HepG2 (cell line): ENCODE results near the gene ARHGAP35. TPM values are rescaled to one million over a fixed set of nuclear protein-coding genes. Genes with fewer than 3 reads are reported as not detected.

ENCODE experiments used
- ATAC-seq: fragments of 200-7000 bp; cut with Tn5 transposase; 3 replicates; pipeline ENCODE4 v1.9.1; 2020; ENCODE audit warnings: mild to moderate bottlenecking, moderate library complexity
- BruUV-seq: library from RNA; stranded (reverse); fragments of 400-500 nt; replicated peaks from 2 replicates; lab custom pipeline; 2021; lab: Mats Ljungman, UMichigan
- CTCF ChIA-PET: fragments of 300-600 bp; formaldehyde crosslinking; extraction: SDS; loops from one replicate; lab custom pipeline; 2021; ENCODE audit warnings: low total read pairs, inconsistent platforms, low intra/inter-chr PET ratio; lab: Yijun Ruan, JAX
- POLR2A ChIA-PET: fragments of 350-600 bp; sonication (Branson Sonifier 250); formaldehyde crosslinking; loops from one replicate; lab custom pipeline; 2020; ENCODE audit warnings: antibody characterized with exemption, inconsistent platforms; lab: Yijun Ruan, JAX
- DNase-seq: peaks from one replicate; pipeline ENCODE4 v3.0.0-alpha.2; 2015; ENCODE audit warnings: low spot score
- FAIRE-seq: peaks from 3 replicates; lab custom pipeline; 2011; peaks lifted over from hg19 to GRCh38; lab: Jason Lieb, UNC
- H2AFZ ChIP-seq: one replicate; pipeline ENCODE4 v1.6.1; 2011; ENCODE audit warnings: low read length, inconsistent platforms
- H3K27ac ChIP-seq: fragments of 300-600 bp; 3 replicates; pipeline ENCODE4 v1.8.0; 2011; ENCODE audit warnings: mixed run types, mild to moderate bottlenecking, mixed read lengths, low read length, inconsistent platforms; ENCODE audit not compliant: insufficient read depth; ENCODE audit errors: extremely low read length
- H3K27me3 ChIP-seq, 2 experiments: fragments of 200-600 bp in 1 of 2; 2 replicates in 1 of 2; 3 replicates in 1 of 2; pipeline versions ENCODE4 v1.6.0 to v1.8.0; 2011; ENCODE audit warnings: low read length in 2 of 2, mild to moderate bottlenecking in 2 of 2, moderate library complexity in 2 of 2, inconsistent platforms in 1 of 2; ENCODE audit not compliant: insufficient read depth in 2 of 2, control insufficient read depth in 1 of 2
- H3K36me3 ChIP-seq, 2 experiments: fragments of 200-600 bp in 1 of 2; replicated peaks in 1 of 2; 2 replicates in 1 of 2; 3 replicates in 1 of 2; pipeline versions ENCODE4 v1.5.1 to v1.8.0; 2011; ENCODE audit warnings: low read length in 2 of 2, inconsistent platforms in 1 of 2; ENCODE audit not compliant: insufficient read depth in 2 of 2, control insufficient read depth in 1 of 2
- H3K4me1 ChIP-seq: 2 replicates; pipeline ENCODE4 v1.5.1; 2012; ENCODE audit warnings: low read length, inconsistent platforms; ENCODE audit not compliant: insufficient read depth
- H3K4me2 ChIP-seq: 2 replicates; pipeline ENCODE4 v1.6.0; 2011; ENCODE audit warnings: low read depth, low read length, inconsistent platforms
- H3K4me3 ChIP-seq, 3 experiments: fragments of 200-600 bp in 1 of 3; sonication (generic), shearing (Covaris generic) in 1 of 3; replicated peaks in 1 of 3; 2 replicates each; pipeline ENCODE4 v1.5.1; 2011 to 2016; ENCODE audit warnings: low read length in 3 of 3, inconsistent platforms in 2 of 3, low read depth in 2 of 3, mild to moderate bottlenecking in 2 of 3, control low read depth in 1 of 3, mixed read lengths in 1 of 3; ENCODE audit not compliant: insufficient read depth in 1 of 3
- H3K79me2 ChIP-seq: one replicate; pipeline ENCODE4 v1.6.1; 2011; ENCODE audit warnings: low read length, inconsistent platforms; ENCODE audit not compliant: insufficient read depth
- H3K9ac ChIP-seq: 2 replicates; pipeline ENCODE4 v1.6.0; 2011; ENCODE audit warnings: mild to moderate bottlenecking, low read depth, low read length, inconsistent platforms; ENCODE audit not compliant: insufficient read depth
- H3K9me3 ChIP-seq: 2 replicates; pipeline ENCODE4 v1.5.1; 2012; ENCODE audit warnings: mild to moderate bottlenecking, low read length
- H4K20me1 ChIP-seq: 2 replicates; pipeline ENCODE4 v1.6.0; 2011; ENCODE audit warnings: inconsistent platforms, mild to moderate bottlenecking, low read length, moderate library complexity; ENCODE audit not compliant: insufficient read depth
- EP300 ChIP-seq, 3 experiments: sonication (generic) in 1 of 3; formaldehyde crosslinking in 1 of 3; IDR thresholded peaks; 2 replicates each; pipeline versions ENCODE4 v1.5.1 to v1.6.1; 2011 to 2020; ENCODE audit warnings: low read depth in 2 of 3, low read length in 2 of 3, borderline replicate concordance in 1 of 3, improper control_type of control experiment in 1 of 3, mild to moderate bottlenecking in 1 of 3, missing genetic modification reagents in 1 of 3, moderate library complexity in 1 of 3
- EZH2 ChIP-seq: conservative IDR thresholded peaks from 2 replicates; pipeline ENCODE4 v1.6.1; 2012; ENCODE audit warnings: mild to moderate bottlenecking, low read depth, low read length, moderate library complexity
- FOXK2 ChIP-seq: fragments of 450-650 bp; IDR thresholded peaks from 2 replicates; pipeline ENCODE4 v1.6.1; 2016
- PHF21A ChIP-seq: sonication (generic); formaldehyde crosslinking; IDR thresholded peaks from 2 replicates; pipeline ENCODE4 v1.5.0; 2020; ENCODE audit warnings: mild to moderate bottlenecking, missing genetic modification reagents
- RBM22 ChIP-seq: fragments of 200-400 bp; formaldehyde crosslinking; optimal IDR thresholded peaks from 2 replicates; pipeline ENCODE3; 2017; ENCODE audit warnings: mild to moderate bottlenecking, low read length, moderate library complexity
- SP5 ChIP-seq: IDR thresholded peaks from 2 replicates; pipeline ENCODE4 v1.6.1; 2016; ENCODE audit warnings: low read depth, borderline replicate concordance
- ZNF143 ChIP-seq: sonication (generic); formaldehyde crosslinking; IDR thresholded peaks from 2 replicates; pipeline ENCODE4 v1.4.0; 2020; ENCODE audit warnings: missing genetic modification reagents
- ZNF205 ChIP-seq: IDR thresholded peaks from 2 replicates; pipeline ENCODE4 v1.6.1; 2018; ENCODE audit warnings: missing biosample characterization, missing genetic modification reagents
- ZNF296 ChIP-seq: sonication (generic); formaldehyde crosslinking; conservative IDR thresholded peaks from 2 replicates; pipeline ENCODE4 v1.5.0; 2020; ENCODE audit warnings: mild to moderate bottlenecking, missing genetic modification reagents
- ZNF737 ChIP-seq: sonication (generic); formaldehyde crosslinking; IDR thresholded peaks from 2 replicates; pipeline ENCODE4 v1.5.0; 2020; ENCODE audit warnings: missing genetic modification reagents, mild to moderate bottlenecking, borderline replicate concordance
- WGBS: methylation state at CpG from one replicate; pipeline ENCODE4 v1.1.6; 2017; ENCODE audit warnings: low lambda C conversion rate; 5-methylcytosine and 5-hydroxymethylcytosine counted together
- in situ Hi-C: cut with HindIII; loops from 2 replicates; pipeline ENCODE4 v1.10.0; 2017; ENCODE audit warnings: low pct_unique_long_range_greater_than_20kb; ENCODE audit not compliant: extremely low pct_ligation_motif_present
- intact Hi-C: fragments of 100-400 bp; cut with micrococcal nuclease; formaldehyde crosslinking; loops from one replicate; pipeline ENCODE4 v1.10.0; 2022; ENCODE audit not compliant: unreplicated experiment
- polyA plus RNA-seq, 8 experiments: library from polyadenylated mRNA; depleted of rRNA in 3 of 8; stranded (reverse) in 7 of 8; unstranded in 1 of 8; fragments of >200 nt; fragmentation: Illumina TruSeq in 4 of 8; extraction: Trizol in 4 of 8; gene quantifications; 2 replicates each; pipeline versions ENCODE4 v1.2.1 to v1.2.3, GENCODE V29; 2011 to 2016; ENCODE audit warnings: low read depth in 4 of 8, missing spikeins in 1 of 8, mixed read lengths in 1 of 8; ENCODE audit not compliant: insufficient read depth in 1 of 8
- total RNA-seq, 5 experiments: library from RNA; depleted of rRNA; stranded (reverse); fragments of >200 nt; fragmentation: Illumina TruSeq; extraction: Trizol; gene quantifications; 2 replicates each; pipeline ENCODE4 v1.2.3, GENCODE V29; 2016; ENCODE audit warnings: low read depth in 1 of 5
- TF ChIP-seq, protein P1 (sequence below): sonication (generic); formaldehyde crosslinking; IDR thresholded peaks from 2 replicates; pipeline ENCODE4 v1.5.0; 2020; ENCODE audit warnings: mild to moderate bottlenecking, missing genetic modification reagents
- TF ChIP-seq, protein P2 (sequence below): sonication (generic); formaldehyde crosslinking; IDR thresholded peaks from 2 replicates; pipeline ENCODE4 v1.5.1; 2020; ENCODE audit warnings: missing genetic modification reagents, mild to moderate bottlenecking, borderline replicate concordance
- TF ChIP-seq, protein P3 (sequence below): sonication (generic); formaldehyde crosslinking; IDR thresholded peaks from 2 replicates; pipeline ENCODE4 v1.4.0; 2020; ENCODE audit warnings: missing genetic modification reagents

ARHGAP35 gene
- total and polyA plus RNA-seq, 2 of the 13 experiments (the other 11 are each of a cell fraction or from before 2014, with no cell fraction given), result 30.1 to 30.2 TPM

DNA sequence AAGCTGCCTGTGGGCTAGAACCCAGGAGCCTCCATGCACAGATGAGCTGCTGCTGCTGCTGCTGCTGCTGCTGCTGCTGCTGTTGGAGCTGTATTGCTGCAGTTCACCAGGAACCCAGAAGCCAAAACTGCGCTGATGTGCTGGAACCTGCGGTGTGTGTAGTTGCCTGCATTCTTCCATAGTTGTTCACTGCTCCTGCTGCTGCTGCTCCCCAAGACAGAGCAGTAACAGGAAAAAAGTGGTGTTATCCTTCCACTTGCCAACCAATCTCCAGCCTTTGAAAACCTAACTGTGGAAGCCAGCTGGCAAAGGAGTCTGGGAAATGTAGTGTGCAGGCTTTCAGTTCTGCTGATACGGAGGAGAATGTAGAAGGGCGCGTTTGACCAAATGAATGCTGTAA lies 37.9 kb downstream of the ARHGAP35 start:
- H3K9ac ChIP-seq, result no peak overlapping the region
- no peak overlapping the region for H3K27ac ChIP-seq
- no peaks in the 10 kb centered on the region for H3K27me3 ChIP-seq
- no peaks in the 10 kb centered on the region for H3K9me3 ChIP-seq
- peaks cover 90% of the 10 kb centered on the region for H3K79me2 ChIP-seq
- H3K4me2 ChIP-seq, result no peak overlapping the region
- WGBS, result 98% methylated on average over 5 of the region's 5 CpGs
- no peak for TF ChIP-seq EZH2
- peak; percentile 49; the same call in 1 of the 2 replicates for TF ChIP-seq ZNF143 (CRISPR knock-in tag)
- TF ChIP-seq ZNF205, result no peak
- peak; percentile 35 for TF ChIP-seq RBM22
- TF ChIP-seq, all 625 proteins: peak for 2
- ChIA-PET CTCF (no interaction called here), POLR2A (interaction anchor here (0.6 kb wide), 1 partner anchor 9 kb away, joined by 6 read pairs; no protein-coding TSS in a partner anchor)
- in situ Hi-C loops, result no loop called here
- Histone ChIP-seq H2AFZ (no peak overlapping the region), H4K20me1 (peaks cover 35% of the 10 kb centered on the region), H3K4me3 (no peak overlapping the region), H3K36me3 (0 out of 5 replicates have a peak, but pooled peaks cover 0 to 5% of the 10 kb centered on the region in 2 experiments), H3K4me1 (peaks cover 65% of the 10 kb centered on the region)
- DNase-seq (no peak), FAIRE-seq (no peak), ATAC-seq (no peak)
- intact Hi-C loops, result no loop called here
- BruUV-seq, result no TSS peak

DNA sequence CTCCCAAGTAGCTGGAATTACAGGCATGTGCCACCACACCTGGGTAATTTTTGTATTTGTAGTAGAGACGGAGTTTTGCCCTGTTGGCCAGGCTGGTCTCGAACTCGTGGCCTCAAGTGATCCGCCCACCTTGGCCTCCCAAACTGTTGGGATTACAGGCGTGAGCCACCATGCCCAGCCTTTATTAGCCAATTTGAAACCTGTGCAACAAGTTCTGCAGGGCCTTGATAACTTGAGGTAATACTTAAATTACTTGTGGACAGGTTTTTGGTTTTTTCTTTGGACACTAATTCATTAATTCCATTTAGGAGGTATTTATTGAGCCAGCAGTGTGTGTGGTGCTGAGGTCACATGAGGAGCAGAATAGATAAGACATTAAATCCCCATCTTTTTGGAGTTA lies 39.5 kb downstream of the ARHGAP35 start:
- intact Hi-C loops (no loop called here), in situ Hi-C loops (no loop called here)
- 92% methylated on average over 4 of the region's 5 CpGs for WGBS
- ChIA-PET CTCF (no interaction called here), POLR2A (no interaction called here)
- Histone ChIP-seq H4K20me1 (peaks cover 41% of the 10 kb centered on the region), H3K36me3 (peaks cover 0 to 5% of the 10 kb centered on the region in 2 experiments; a peak in 1 of 5 replicates), H3K9me3 (no peaks in the 10 kb centered on the region), H3K27me3 (no peaks in the 10 kb centered on the region), H3K27ac (no peak overlapping the region), H3K4me3 (no peak overlapping the region), H3K9ac (no peak overlapping the region), H3K4me2 (no peak overlapping the region), H3K4me1 (peaks cover 64% of the 10 kb centered on the region), H2AFZ (no peak overlapping the region), H3K79me2 (peaks cover 91% of the 10 kb centered on the region)
- ATAC-seq (no peak), FAIRE-seq (no peak), DNase-seq (no peak)
- BruUV-seq, result no TSS peak
- TF ChIP-seq ZNF737 (CRISPR knock-in tag), result no peak
- TF ChIP-seq, protein P1, sequence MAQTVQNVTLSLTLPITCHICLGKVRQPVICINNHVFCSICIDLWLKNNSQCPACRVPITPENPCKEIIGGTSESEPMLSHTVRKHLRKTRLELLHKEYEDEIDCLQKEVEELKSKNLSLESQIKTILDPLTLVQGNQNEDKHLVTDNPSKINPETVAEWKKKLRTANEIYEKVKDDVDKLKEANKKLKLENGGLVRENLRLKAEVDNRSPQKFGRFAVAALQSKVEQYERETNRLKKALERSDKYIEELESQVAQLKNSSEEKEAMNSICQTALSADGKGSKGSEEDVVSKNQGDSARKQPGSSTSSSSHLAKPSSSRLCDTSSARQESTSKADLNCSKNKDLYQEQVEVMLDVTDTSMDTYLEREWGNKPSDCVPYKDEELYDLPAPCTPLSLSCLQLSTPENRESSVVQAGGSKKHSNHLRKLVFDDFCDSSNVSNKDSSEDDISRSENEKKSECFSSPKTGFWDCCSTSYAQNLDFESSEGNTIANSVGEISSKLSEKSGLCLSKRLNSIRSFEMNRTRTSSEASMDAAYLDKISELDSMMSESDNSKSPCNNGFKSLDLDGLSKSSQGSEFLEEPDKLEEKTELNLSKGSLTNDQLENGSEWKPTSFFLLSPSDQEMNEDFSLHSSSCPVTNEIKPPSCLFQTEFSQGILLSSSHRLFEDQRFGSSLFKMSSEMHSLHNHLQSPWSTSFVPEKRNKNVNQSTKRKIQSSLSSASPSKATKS (CRISPR knock-in tag), result no peak
- TF ChIP-seq EP300 (IDR thresholded peaks at IDR 0.05; ENCODE audit: low read depth in 2 of 2, low read length in 2 of 2), result no peak
- TF ChIP-seq EP300 (CRISPR knock-in tag; IDR thresholded peaks at IDR 0.05; ENCODE audit: borderline replicate concordance), result no peak
- TF ChIP-seq, protein P2, sequence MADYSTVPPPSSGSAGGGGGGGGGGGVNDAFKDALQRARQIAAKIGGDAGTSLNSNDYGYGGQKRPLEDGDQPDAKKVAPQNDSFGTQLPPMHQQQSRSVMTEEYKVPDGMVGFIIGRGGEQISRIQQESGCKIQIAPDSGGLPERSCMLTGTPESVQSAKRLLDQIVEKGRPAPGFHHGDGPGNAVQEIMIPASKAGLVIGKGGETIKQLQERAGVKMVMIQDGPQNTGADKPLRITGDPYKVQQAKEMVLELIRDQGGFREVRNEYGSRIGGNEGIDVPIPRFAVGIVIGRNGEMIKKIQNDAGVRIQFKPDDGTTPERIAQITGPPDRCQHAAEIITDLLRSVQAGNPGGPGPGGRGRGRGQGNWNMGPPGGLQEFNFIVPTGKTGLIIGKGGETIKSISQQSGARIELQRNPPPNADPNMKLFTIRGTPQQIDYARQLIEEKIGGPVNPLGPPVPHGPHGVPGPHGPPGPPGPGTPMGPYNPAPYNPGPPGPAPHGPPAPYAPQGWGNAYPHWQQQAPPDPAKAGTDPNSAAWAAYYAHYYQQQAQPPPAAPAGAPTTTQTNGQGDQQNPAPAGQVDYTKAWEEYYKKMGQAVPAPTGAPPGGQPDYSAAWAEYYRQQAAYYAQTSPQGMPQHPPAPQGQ (CRISPR knock-in tag), result no peak
- no peak for TF ChIP-seq FOXK2
- TF ChIP-seq PHF21A, result no peak
- TF ChIP-seq SP5, result no peak
- TF ChIP-seq, protein P3, sequence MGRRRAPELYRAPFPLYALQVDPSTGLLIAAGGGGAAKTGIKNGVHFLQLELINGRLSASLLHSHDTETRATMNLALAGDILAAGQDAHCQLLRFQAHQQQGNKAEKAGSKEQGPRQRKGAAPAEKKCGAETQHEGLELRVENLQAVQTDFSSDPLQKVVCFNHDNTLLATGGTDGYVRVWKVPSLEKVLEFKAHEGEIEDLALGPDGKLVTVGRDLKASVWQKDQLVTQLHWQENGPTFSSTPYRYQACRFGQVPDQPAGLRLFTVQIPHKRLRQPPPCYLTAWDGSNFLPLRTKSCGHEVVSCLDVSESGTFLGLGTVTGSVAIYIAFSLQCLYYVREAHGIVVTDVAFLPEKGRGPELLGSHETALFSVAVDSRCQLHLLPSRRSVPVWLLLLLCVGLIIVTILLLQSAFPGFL (CRISPR knock-in tag), result no peak
- no peak for TF ChIP-seq ZNF296 (CRISPR knock-in tag)
